Measurements from ENCODE around the gene RSAD2.

Gene RSAD2

GRCh38 chr2:6905668-6906067 lies 28.1 kb downstream of the RSAD2 start:
- no peak for DNase-seq (ENCODE audit: low read depth, low spot score)

- no peak for DNase-seq (ENCODE audit: low read depth, low spot score)
Observed at GRCh38 chr2:6906165-6906741, 28.7 kb downstream of the RSAD2 start.

GRCh38 chr2:6908291-6908690 lies 30.7 kb downstream of the RSAD2 start:
- DNase-seq (ENCODE audit: low read depth, low spot score): no peak

- no peak for DNase-seq (ENCODE audit: low read depth, low spot score)
Observed at GRCh38 chr2:6909431-6910385, 32.1 kb downstream of the RSAD2 start.

- no peak for DNase-seq (ENCODE audit: low read depth, low spot score)
Observed at GRCh38 chr2:6911721-6912120, 34.1 kb downstream of the RSAD2 start.

GRCh38 chr2:6913415-6914157 lies 36.0 kb downstream of the RSAD2 start:
- DNase-seq (ENCODE audit: low read depth, low spot score): peak; percentile 43

- no peak for DNase-seq (ENCODE audit: low read depth, low spot score)
Observed at GRCh38 chr2:6914828-6915227, 37.3 kb downstream of the RSAD2 start.

GRCh38 chr2:6915399-6915798 lies 37.8 kb downstream of the RSAD2 start:
- DNase-seq (ENCODE audit: low read depth, low spot score): no peak

GRCh38 chr2:6916224-6916623 lies 38.6 kb downstream of the RSAD2 start:
- no peak for DNase-seq (ENCODE audit: low read depth, low spot score)

- no peak for DNase-seq (ENCODE audit: low read depth, low spot score)
Observed at GRCh38 chr2:6916736-6917070, 39.1 kb downstream of the RSAD2 start.

GRCh38 chr2:6917071-6917760 lies 39.6 kb downstream of the RSAD2 start, which contains the start of gene RNF144A:
RNF144A (plus strand) TSS chr2:6917412; CDS start chr2:6996927, 79,515 bp downstream.
- peak; percentile 46 for DNase-seq (ENCODE audit: low read depth, low spot score)

- DNase-seq (ENCODE audit: low read depth, low spot score): no peak
Observed at GRCh38 chr2:6917761-6918421, 40.3 kb downstream of the RSAD2 start.

GRCh38 chr2:6919901-6920742 lies 42.5 kb downstream of the RSAD2 start:
- no peak for DNase-seq (ENCODE audit: low read depth, low spot score)

GRCh38 chr2:6920743-6921064 lies 43.1 kb downstream of the RSAD2 start:
- no peak for DNase-seq (ENCODE audit: low read depth, low spot score)

- no peak for DNase-seq (ENCODE audit: low read depth, low spot score)
Observed at GRCh38 chr2:6921321-6921922, 43.8 kb downstream of the RSAD2 start.

- no peak for DNase-seq (ENCODE audit: low read depth, low spot score)
Observed at GRCh38 chr2:6922201-6922656, 44.7 kb downstream of the RSAD2 start.

GRCh38 chr2:6923319-6923718 lies 45.7 kb downstream of the RSAD2 start:
- no peak for DNase-seq (ENCODE audit: low read depth, low spot score)

GRCh38 chr2:6924101-6924923 lies 46.7 kb downstream of the RSAD2 start:
- no peak for DNase-seq (ENCODE audit: low read depth, low spot score)

GRCh38 chr2:6924924-6925409 lies 47.4 kb downstream of the RSAD2 start:
- no peak for DNase-seq (ENCODE audit: low read depth, low spot score)
